ENCODE results near the gene WTAP. TPM values are rescaled to one million over a fixed set of nuclear protein-coding genes. Genes with fewer than 3 reads are reported as not detected.

WTAP gene
- total RNA-seq, 2 experiments from 2014 or later: 211 to 227 TPM

- ChIA-PET CTCF (no interaction called here), POLR2A (interaction anchor here (1.5 to 7.8 kb wide), 6 partner anchors 9 to 68 kb away, joined by 5 to 148 read pairs (median 23); partner anchors contain the start of genes MRPL18, SOD2, TCP1 and WTAP)
- H3K9me3 Mint-ChIP-seq: no peaks in the 10 kb centered on the region
- Histone ChIP-seq H3K36me3 (ENCODE audit: insufficient read depth, low read length) (peaks cover 39% of the 10 kb centered on the region), H3K27ac (ENCODE audit: low read depth in 1 of 2, low read length in 2 of 2) (peak overlapping the region; percentile 33 to 94), H3K9me3 (ENCODE audit: control insufficient read depth in 1 of 2, insufficient read depth in 1 of 2, low read length in 2 of 2) (no peaks in the 10 kb centered on the region), H3K4me1 (ENCODE audit: insufficient read depth, low read length) (peaks cover 21% of the 10 kb centered on the region), H3K4me3 (ENCODE audit: low read length) (no peak overlapping the region), H3K27me3 (ENCODE audit: control insufficient read depth in 1 of 2, insufficient read depth in 2 of 2, low read length in 2 of 2) (no peaks in the 10 kb centered on the region)
- intact Hi-C loops (cut with DNase I, micrococcal nuclease): loop anchor here (1.0 to 2.0 kb wide), 2 partner anchors 33 to 70 kb away; partner anchors contain the start of gene WTAP (in 1 of the 2)
- peaks cover 34% of the 10 kb centered on the region for H3K4me1 Mint-ChIP-seq (ENCODE audit: low read depth)
- ATAC-seq (ENCODE audit: poor library complexity): no peak
- H3K4me3 Mint-ChIP-seq: peak overlapping the region; percentile 98
- peak in 2 of 14 experiments; percentile 12 to 13 for DNase-seq
- H3K36me3 Mint-ChIP-seq (ENCODE audit: low read depth): peaks cover 64% of the 10 kb centered on the region
- TF ChIP-seq CTCF (IDR thresholded peaks at IDR 0.05): no peak
- no peaks in the 10 kb centered on the region for H3K27me3 Mint-ChIP-seq
- peak overlapping the region; percentile 97 for H3K27ac Mint-ChIP-seq
Observed at GRCh38 chr6:159760602-159761057, 33.3 kb downstream of the WTAP start.

GRCh38 chr6:159761129-159761872 is 34.0 kb downstream of the WTAP start:
- Histone ChIP-seq H3K4me3 (ENCODE audit: low read length) (peak overlapping the region; percentile 100), H3K27ac (ENCODE audit: low read depth in 1 of 2, low read length in 2 of 2) (peak overlapping the region; percentile 94 to 99), H3K36me3 (ENCODE audit: insufficient read depth, low read length) (peaks cover 33% of the 10 kb centered on the region), H3K27me3 (ENCODE audit: control insufficient read depth in 1 of 2, insufficient read depth in 2 of 2, low read length in 2 of 2) (no peaks in the 10 kb centered on the region), H3K9me3 (ENCODE audit: control insufficient read depth in 1 of 2, insufficient read depth in 1 of 2, low read length in 2 of 2) (no peaks in the 10 kb centered on the region), H3K4me1 (ENCODE audit: insufficient read depth, low read length) (peaks cover 21% of the 10 kb centered on the region)
- Mint-ChIP-seq H3K4me3 (peak overlapping the region; percentile 98), H3K36me3 (ENCODE audit: low read depth) (peaks cover 64% of the 10 kb centered on the region), H3K27me3 (no peaks in the 10 kb centered on the region), H3K9me3 (no peaks in the 10 kb centered on the region), H3K4me1 (ENCODE audit: low read depth) (peaks cover 34% of the 10 kb centered on the region), H3K27ac (peak overlapping the region; percentile 97)
- no peak for TF ChIP-seq CTCF (IDR thresholded peaks at IDR 0.05)
- intact Hi-C loops (cut with DNase I, micrococcal nuclease): loop anchor here (1.0 to 2.0 kb wide), 2 partner anchors 34 to 70 kb away; partner anchors contain the start of gene WTAP (in 1 of the 2)
- DNase-seq: peak in 2 of 14 experiments; percentile 12 to 17
- ChIA-PET POLR2A (interaction anchor here (1.0 to 7.8 kb wide), 13 partner anchors 9 to 255 kb away, joined by 3 to 148 read pairs (median 4); partner anchors contain the start of genes MRPL18, SOD2, TCP1 and WTAP), CTCF (interaction anchor here (1.2 kb wide), 1 partner anchor 27 kb away, joined by 4 read pairs; no protein-coding TSS in a partner anchor)
- ATAC-seq (ENCODE audit: poor library complexity): peak; percentile 9

GRCh38 chr6:159761873-159762680 is 34.8 kb downstream of the WTAP start, which contains the start of gene ACAT2:
ACAT2 (plus strand) TSS chr6:159762045; CDS start chr6:159762088, 43 bp downstream.
- Mint-ChIP-seq H3K27me3 (no peaks in the 10 kb centered on the region), H3K27ac (peak within 1 kb of the TSS; percentile 97), H3K4me3 (peak within 1 kb of the TSS; percentile 98), H3K9me3 (no peaks in the 10 kb centered on the region), H3K36me3 (ENCODE audit: low read depth) (peaks cover 64% of the 10 kb centered on the region), H3K4me1 (ENCODE audit: low read depth) (peaks cover 34% of the 10 kb centered on the region)
- ATAC-seq (ENCODE audit: poor library complexity) (peak; percentile 89), DNase-seq (peak; percentile 80 to 97 (median 90))
- CTCF ChIA-PET: interaction anchor here (1.2 kb wide), 1 partner anchor 26 kb away, joined by 4 read pairs; no protein-coding TSS in a partner anchor
- H3K27me3 ChIP-seq (ENCODE audit: control insufficient read depth in 1 of 2, insufficient read depth in 2 of 2, low read length in 2 of 2): no peaks in the 10 kb centered on the region
- peak within 1 kb of the TSS; percentile 100 for H3K4me3 ChIP-seq (ENCODE audit: low read length)
- peaks cover 31% of the 10 kb centered on the region for H3K36me3 ChIP-seq (ENCODE audit: insufficient read depth, low read length)
- POLR2A ChIA-PET: interaction anchor here (0.6 to 7.8 kb wide), 16 partner anchors 8 to 254 kb away, joined by 3 to 148 read pairs (median 4); partner anchors contain the start of genes MRPL18, SOD2, TCP1 and WTAP
- H3K27ac ChIP-seq (ENCODE audit: low read depth in 1 of 2, low read length in 2 of 2): peak within 1 kb of the TSS; percentile 94 to 99
- no peak for TF ChIP-seq CTCF (IDR thresholded peaks at IDR 0.05)
- intact Hi-C loops (cut with DNase I, micrococcal nuclease): loop anchor here (1.0 to 2.0 kb wide), 6 partner anchors 26 to 71 kb away; partner anchors contain the start of genes WTAP (in 2 of the 2), MRPL18 (in 1 of the 2) and SOD2 (in 1 of the 2)
- peaks cover 21% of the 10 kb centered on the region for H3K4me1 ChIP-seq (ENCODE audit: insufficient read depth, low read length)
- H3K9me3 ChIP-seq (ENCODE audit: control insufficient read depth in 1 of 2, insufficient read depth in 1 of 2, low read length in 2 of 2): no peaks in the 10 kb centered on the region

Data from CD4-positive, alpha-beta T cell (primary cell).